ENCODE results near the gene TTC9.

DNA sequence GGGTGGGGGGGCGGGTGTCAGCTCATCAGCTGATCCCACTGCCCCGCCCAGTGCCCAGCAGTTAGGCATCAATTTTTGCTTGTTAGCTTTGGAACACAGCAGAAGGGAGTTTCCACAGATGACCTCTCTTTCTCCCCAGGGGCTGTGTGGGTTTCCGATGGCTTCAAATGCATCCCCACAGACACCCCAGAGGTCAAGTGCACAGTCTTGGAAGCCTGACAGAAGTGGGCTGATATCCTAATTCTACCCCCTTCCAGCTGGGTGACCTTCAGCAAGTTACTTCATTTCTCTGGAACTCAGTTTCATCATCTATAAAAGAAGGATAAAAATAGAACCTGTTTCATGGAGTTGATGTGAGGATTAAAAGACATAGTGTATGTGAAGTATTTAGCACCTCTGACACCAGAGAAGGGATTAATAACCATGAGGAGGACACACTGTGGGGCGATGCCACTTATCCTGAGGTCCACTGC, 22.0 kb downstream of the TTC9 start:
- TF ChIP-seq POLR2A (IDR thresholded peaks at IDR 0.05): no peak
- TF ChIP-seq, protein P1, sequence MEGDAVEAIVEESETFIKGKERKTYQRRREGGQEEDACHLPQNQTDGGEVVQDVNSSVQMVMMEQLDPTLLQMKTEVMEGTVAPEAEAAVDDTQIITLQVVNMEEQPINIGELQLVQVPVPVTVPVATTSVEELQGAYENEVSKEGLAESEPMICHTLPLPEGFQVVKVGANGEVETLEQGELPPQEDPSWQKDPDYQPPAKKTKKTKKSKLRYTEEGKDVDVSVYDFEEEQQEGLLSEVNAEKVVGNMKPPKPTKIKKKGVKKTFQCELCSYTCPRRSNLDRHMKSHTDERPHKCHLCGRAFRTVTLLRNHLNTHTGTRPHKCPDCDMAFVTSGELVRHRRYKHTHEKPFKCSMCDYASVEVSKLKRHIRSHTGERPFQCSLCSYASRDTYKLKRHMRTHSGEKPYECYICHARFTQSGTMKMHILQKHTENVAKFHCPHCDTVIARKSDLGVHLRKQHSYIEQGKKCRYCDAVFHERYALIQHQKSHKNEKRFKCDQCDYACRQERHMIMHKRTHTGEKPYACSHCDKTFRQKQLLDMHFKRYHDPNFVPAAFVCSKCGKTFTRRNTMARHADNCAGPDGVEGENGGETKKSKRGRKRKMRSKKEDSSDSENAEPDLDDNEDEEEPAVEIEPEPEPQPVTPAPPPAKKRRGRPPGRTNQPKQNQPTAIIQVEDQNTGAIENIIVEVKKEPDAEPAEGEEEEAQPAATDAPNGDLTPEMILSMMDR (IDR thresholded peaks at IDR 0.05): no peak

Measured in tibial nerve (tissue), 3 donors.